Upper lobe of left lung (tissue), 6 donors: ENCODE data around the gene STAT3. TPM values are rescaled to one million over a fixed set of nuclear protein-coding genes. Genes with fewer than 3 reads are reported as not detected.

Source experiments
- ATAC-seq, 2 donors: fragments of 200-7000 bp; cut with Tn5 transposase; one replicate each; pipeline ENCODE4 v1.9.1; 2022; ENCODE audit warnings: mild to moderate bottlenecking in 2 of 2, moderate library complexity in 2 of 2; ENCODE audit not compliant: low FRiP score in 2 of 2
- DNase-seq, 2 donors: peaks; one replicate each; pipeline ENCODE4 v3.0.0-alpha.2; 2019 to 2020
- H3K27ac ChIP-seq, 4 donors: fragments of 200-600 bp; sonication (generic); one replicate each; pipeline ENCODE4 v1.5.1; 2016 to 2019
- H3K27me3 ChIP-seq, 4 donors: fragments of 200-600 bp; sonication (generic); one replicate each; pipeline ENCODE4 v1.5.1; 2017 to 2019
- H3K36me3 ChIP-seq, 4 donors: fragments of 200-600 bp; sonication (generic); one replicate each; pipeline ENCODE4 v1.5.1; 2016 to 2019
- H3K4me1 ChIP-seq, 4 donors: fragments of 200-600 bp; sonication (generic); one replicate each; pipeline ENCODE4 v1.5.1; 2018 to 2019
- H3K4me3 ChIP-seq, 4 donors: fragments of 200-600 bp; sonication (generic); one replicate each; pipeline ENCODE4 v1.5.1; 2017 to 2019; ENCODE audit warnings: mild to moderate bottlenecking in 2 of 4, moderate library complexity in 1 of 4
- H3K9me3 ChIP-seq, 4 donors: fragments of 200-600 bp; sonication (generic); one replicate each; pipeline ENCODE4 v1.5.1; 2018 to 2019
- CTCF ChIP-seq, 6 experiments: fragments of 450-650 bp in 4 of 6; fragments of 200-600 bp in 2 of 6; sonication (generic) in 2 of 6; IDR thresholded peaks; one replicate each; pipeline ENCODE4 v1.5.1; 2016 to 2019; ENCODE audit warnings: antibody characterized with exemption in 6 of 6
- EP300 ChIP-seq, 4 donors: sonication (generic); formaldehyde crosslinking; IDR thresholded peaks; one replicate each; pipeline ENCODE4 v1.5.1; 2017; ENCODE audit warnings: antibody characterized with exemption in 4 of 4, control low read depth in 2 of 4
- POLR2A ChIP-seq, 4 donors: fragments of 450-650 bp; IDR thresholded peaks; one replicate each; pipeline ENCODE4 v1.5.1; 2016 to 2017; ENCODE audit warnings: antibody characterized with exemption in 4 of 4, mild to moderate bottlenecking in 2 of 4
- POLR2AphosphoS5 ChIP-seq, 2 donors: sonication (generic); formaldehyde crosslinking; IDR thresholded peaks; one replicate each; pipeline ENCODE4 v1.5.1; 2017; ENCODE audit warnings: antibody characterized with exemption in 2 of 2
- WGBS, 2 donors: methylation state at CpG; one replicate each; pipeline ENCODE4 v1.1.5; 2017 to 2018; 5-methylcytosine and 5-hydroxymethylcytosine counted together
- total RNA-seq, 6 donors: library from RNA; depleted of rRNA in 4 of 6; stranded (reverse); fragments of >200 nt in 4 of 6; gene quantifications; one replicate each; pipeline versions ENCODE4 v1.1.0 to v1.2.1, GENCODE V29; 2016 to 2021
- donor health status: DM: no; HTN: no; CAD: no; lungs with moderate emphysema.
- donor health status: DM: no; HTN: yes; CAD: no; lungs with severe emphysema.

Gene STAT3
- total RNA-seq, 6 donors from 2014 or later: 228 to 335 (median 264) TPM

DNA sequence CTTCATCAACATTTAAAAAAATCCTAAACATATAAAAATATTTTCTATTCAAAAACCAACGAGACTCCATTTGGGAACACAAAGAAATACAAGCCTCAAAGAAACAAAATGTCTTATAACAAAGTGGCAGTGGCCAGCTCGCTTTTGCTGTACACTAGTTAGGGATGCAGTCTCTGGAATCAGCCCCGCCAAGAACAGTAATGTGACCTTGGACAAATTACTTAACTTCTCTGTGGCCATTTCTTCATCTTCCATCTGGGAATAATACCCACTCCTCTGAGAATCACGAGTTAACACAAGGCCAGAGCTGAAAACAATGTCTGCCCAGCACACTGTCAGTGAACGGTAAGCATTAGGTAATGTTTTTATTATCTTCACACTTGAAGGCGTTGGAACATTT, 117.6 kb downstream of the STAT3 start:
- Histone ChIP-seq H3K9me3 (no peaks in the 10 kb centered on the region), H3K27ac (no peak overlapping the region), H3K36me3 (no peaks in the 10 kb centered on the region), H3K4me1 (peaks cover 13 to 71% (median 46%) of the 10 kb centered on the region in 4 donors), H3K4me3 (no peak overlapping the region), H3K27me3 (no peaks in the 10 kb centered on the region)
- DNase-seq: no peak
- ATAC-seq: no peak
- TF ChIP-seq EP300 (IDR thresholded peaks at IDR 0.05): no peak
- TF ChIP-seq POLR2A (IDR thresholded peaks at IDR 0.05): no peak
- no peak for TF ChIP-seq POLR2AphosphoS5 (IDR thresholded peaks at IDR 0.05)
- no peak for TF ChIP-seq CTCF (IDR thresholded peaks at IDR 0.05)
- WGBS, 2 donors: 78 to 79% methylated on average over 6 of the region's 6 CpGs

DNA sequence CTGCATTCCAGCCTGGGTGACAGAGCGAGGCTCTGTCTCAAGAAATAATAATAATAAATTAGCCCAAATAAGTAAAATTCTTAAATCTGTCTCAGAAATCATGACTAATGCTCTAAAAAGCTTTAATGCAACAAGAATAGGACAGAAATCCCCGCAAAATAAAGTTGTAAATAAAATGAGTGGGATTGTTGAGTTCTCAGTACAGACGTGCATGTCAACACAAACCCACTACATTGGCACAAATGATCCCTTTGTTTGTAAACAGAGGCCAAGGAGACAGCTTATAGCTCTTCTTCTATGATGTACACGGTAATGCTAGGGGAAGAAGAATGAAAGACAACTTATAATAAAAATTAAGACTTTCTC, 118.1 kb downstream of the STAT3 start:
- Histone ChIP-seq H3K4me3 (no peak overlapping the region), H3K4me1 (peaks cover 13 to 71% (median 44%) of the 10 kb centered on the region in 4 donors), H3K9me3 (no peaks in the 10 kb centered on the region), H3K36me3 (no peaks in the 10 kb centered on the region), H3K27ac (no peak overlapping the region), H3K27me3 (no peaks in the 10 kb centered on the region)
- DNase-seq: no peak
- TF ChIP-seq EP300 (IDR thresholded peaks at IDR 0.05) (no peak), POLR2A (IDR thresholded peaks at IDR 0.05) (no peak), POLR2AphosphoS5 (IDR thresholded peaks at IDR 0.05) (no peak), CTCF (IDR thresholded peaks at IDR 0.05) (no peak)
- ATAC-seq: no peak
- WGBS, 2 donors: 61 to 73% methylated on average over 4 of the region's 4 CpGs

- no peak overlapping the region for H3K27ac ChIP-seq
- no peaks in the 10 kb centered on the region for H3K9me3 ChIP-seq
- 82 to 84% methylated on average over 5 of the region's 5 CpGs for WGBS, 2 donors
- no peaks in the 10 kb centered on the region for H3K27me3 ChIP-seq
- H3K4me1 ChIP-seq: peaks cover under 1 to 52% (median 29%) of the 10 kb centered on the region in 4 donors
- no peaks in the 10 kb centered on the region for H3K36me3 ChIP-seq
- H3K4me3 ChIP-seq: no peak overlapping the region
- DNase-seq (no peak), ATAC-seq (no peak)
- TF ChIP-seq POLR2AphosphoS5 (IDR thresholded peaks at IDR 0.05) (no peak), POLR2A (IDR thresholded peaks at IDR 0.05) (no peak), EP300 (IDR thresholded peaks at IDR 0.05) (no peak), CTCF (IDR thresholded peaks at IDR 0.05) (no peak)
Measured at GRCh38 chr17:42268236-42268635, 120.0 kb downstream of the STAT3 start.

DNA sequence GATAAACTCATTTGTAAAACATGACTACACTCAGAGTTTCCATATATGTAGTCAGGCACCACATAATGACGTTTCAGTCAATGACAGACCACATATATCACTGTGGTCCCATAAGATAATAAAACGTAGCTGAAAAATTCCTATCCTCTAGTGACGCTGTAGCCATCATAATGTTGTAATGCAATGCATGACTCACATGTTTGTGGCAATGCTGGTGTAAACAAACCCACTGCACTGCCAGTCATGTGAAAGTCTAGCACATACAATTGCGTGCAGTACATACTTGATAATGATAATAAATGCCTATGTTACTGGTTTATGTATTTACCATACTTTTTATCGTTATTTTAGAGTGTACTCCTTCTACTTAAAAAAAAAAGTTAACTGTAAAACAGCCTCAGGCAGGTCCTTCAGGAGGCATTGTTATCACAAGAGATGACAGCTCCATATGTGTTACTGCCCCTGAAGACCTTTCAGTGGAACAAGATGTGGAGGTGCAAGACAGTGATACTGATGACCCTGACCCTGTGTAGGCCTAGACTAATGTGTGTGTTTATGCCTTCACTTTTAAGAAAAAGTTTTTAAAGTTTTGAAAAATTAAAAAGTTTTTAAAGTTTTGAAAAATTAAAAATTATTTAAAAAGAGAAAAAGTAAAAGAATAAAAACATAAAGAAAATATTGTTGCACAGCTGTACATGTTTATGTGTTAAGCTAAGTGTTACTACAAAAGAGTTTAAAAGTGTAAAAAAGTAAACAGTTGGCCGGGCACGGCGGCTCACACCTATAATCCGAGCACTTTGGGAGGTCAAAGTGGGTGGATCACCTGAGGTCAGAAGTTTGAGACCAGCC, 121.1 kb downstream of the STAT3 start:
- peak overlapping the region in 2 of 4 donors; percentile 51 to 64 for H3K27ac ChIP-seq
- no peaks in the 10 kb centered on the region for H3K9me3 ChIP-seq
- DNase-seq: peak in 1 of 2 donors; percentile 49
- 64 to 65% methylated on average over 9 of the region's 9 CpGs for WGBS, 2 donors
- TF ChIP-seq CTCF (IDR thresholded peaks at IDR 0.05) (no peak), POLR2AphosphoS5 (IDR thresholded peaks at IDR 0.05) (peak; percentile 36 to 73), EP300 (IDR thresholded peaks at IDR 0.05) (peak in 2 of 4 donors; percentile 41 to 82), POLR2A (IDR thresholded peaks at IDR 0.05) (no peak)
- no peak overlapping the region for H3K4me3 ChIP-seq
- H3K36me3 ChIP-seq: no peaks in the 10 kb centered on the region
- ATAC-seq: peak; percentile 43 to 44
- no peaks in the 10 kb centered on the region for H3K27me3 ChIP-seq
- peaks cover 0 to 41% (median 19%) of the 10 kb centered on the region in 4 donors for H3K4me1 ChIP-seq
